ENCODE data around the gene THAP10. TPM values are rescaled to one million over a fixed set of nuclear protein-coding genes. Genes with fewer than 3 reads are reported as not detected.

The THAP10 gene
- total RNA-seq, 1 donor from 2014 or later, result 1.6 TPM

- no peaks in the 10 kb centered on the region for H3K9me3 Mint-ChIP-seq (ENCODE audit: unreplicated experiment)
- Histone ChIP-seq H3K9ac (ENCODE audit: low read length) (peak overlapping the region; percentile 98), H3K9me3 (ENCODE audit: insufficient read depth, low read depth, low read length) (no peaks in the 10 kb centered on the region), H4K20me1 (ENCODE audit: insufficient read depth, low read length) (peaks cover 23% of the 10 kb centered on the region), H3K4me2 (ENCODE audit: low read length) (peak overlapping the region; percentile 99), H3K4me3 (ENCODE audit: insufficient read depth, low read depth, low read length) (peak overlapping the region; percentile 91), H3K27me3 (ENCODE audit: insufficient read depth, low read length) (no peaks in the 10 kb centered on the region), H3K36me3 (ENCODE audit: insufficient read depth, low read length) (peaks cover 16% of the 10 kb centered on the region), H3K4me1 (ENCODE audit: insufficient read depth, low read length) (peaks cover 51% of the 10 kb centered on the region), H3K27ac (ENCODE audit: low read depth, low read length) (peak overlapping the region; percentile 96), H2AFZ (ENCODE audit: low read depth, low read length) (peak overlapping the region; percentile 73), H3K79me2 (ENCODE audit: insufficient read depth, low read length) (peaks cover 44% of the 10 kb centered on the region)
- TF ChIP-seq EZH2 (IDR thresholded peaks at IDR 0.05; ENCODE audit: insufficient read depth, low read length), result no peak
- TF ChIP-seq CTCF (IDR thresholded peaks at IDR 0.05; ENCODE audit: insufficient read depth, low read depth, low read length), result no peak
- peak overlapping the region; percentile 94 for H3K4me3 Mint-ChIP-seq (ENCODE audit: unreplicated experiment)
- H3K27me3 Mint-ChIP-seq (ENCODE audit: low read depth, unreplicated experiment), result no peaks in the 10 kb centered on the region
- H3K36me3 Mint-ChIP-seq (ENCODE audit: low read depth, unreplicated experiment), result peaks cover 16% of the 10 kb centered on the region
- H3K27ac Mint-ChIP-seq (ENCODE audit: unreplicated experiment), result peak overlapping the region; percentile 97
- DNase-seq (ENCODE audit: low read depth), result peak; percentile 60
- FAIRE-seq, result no peak
- peaks cover 38% of the 10 kb centered on the region for H3K4me1 Mint-ChIP-seq (ENCODE audit: low read depth, unreplicated experiment)
Observed at GRCh38 chr15:70853318-70853972, 38.8 kb downstream of the THAP10 start.

GRCh38 chr15:70852501-70853317 lies 39.5 kb downstream of the THAP10 start:
- Histone ChIP-seq H3K9me3 (ENCODE audit: insufficient read depth, low read depth, low read length) (no peaks in the 10 kb centered on the region), H3K79me2 (ENCODE audit: insufficient read depth, low read length) (peaks cover 49% of the 10 kb centered on the region), H3K4me3 (ENCODE audit: insufficient read depth, low read depth, low read length) (peak overlapping the region; percentile 91), H3K4me2 (ENCODE audit: low read length) (peak overlapping the region; percentile 99), H4K20me1 (ENCODE audit: insufficient read depth, low read length) (peaks cover 23% of the 10 kb centered on the region), H3K36me3 (ENCODE audit: insufficient read depth, low read length) (peaks cover 16% of the 10 kb centered on the region), H3K4me1 (ENCODE audit: insufficient read depth, low read length) (peaks cover 47% of the 10 kb centered on the region), H3K9ac (ENCODE audit: low read length) (peak overlapping the region; percentile 98), H2AFZ (ENCODE audit: low read depth, low read length) (peak overlapping the region; percentile 73), H3K27ac (ENCODE audit: low read depth, low read length) (peak overlapping the region; percentile 96), H3K27me3 (ENCODE audit: insufficient read depth, low read length) (no peaks in the 10 kb centered on the region)
- Mint-ChIP-seq H3K4me1 (ENCODE audit: low read depth, unreplicated experiment) (peaks cover 36% of the 10 kb centered on the region), H3K27me3 (ENCODE audit: low read depth, unreplicated experiment) (no peaks in the 10 kb centered on the region), H3K36me3 (ENCODE audit: low read depth, unreplicated experiment) (peaks cover 19% of the 10 kb centered on the region), H3K27ac (ENCODE audit: unreplicated experiment) (peak overlapping the region; percentile 97), H3K9me3 (ENCODE audit: unreplicated experiment) (no peaks in the 10 kb centered on the region), H3K4me3 (ENCODE audit: unreplicated experiment) (peak overlapping the region; percentile 94)
- DNase-seq (ENCODE audit: low read depth) (peak; percentile 54), FAIRE-seq (no peak)
- no peak for TF ChIP-seq CTCF (IDR thresholded peaks at IDR 0.05; ENCODE audit: insufficient read depth, low read depth, low read length)
- TF ChIP-seq EZH2 (IDR thresholded peaks at IDR 0.05; ENCODE audit: insufficient read depth, low read length), result no peak
